AG10803 (cell line): Measurements from ENCODE around the gene OTOF.
A peak's percentile ranks its signal among the peaks of the same experiment; 100 is the strongest.

ENCODE experiments used
- DNase-seq: peaks from one replicate; pipeline ENCODE4 v3.0.0; 2010; ENCODE audit warnings: low read depth
- H3K4me3 ChIP-seq: 2 replicates; pipeline ENCODE4 v1.5.1; 2011; ENCODE audit warnings: mild to moderate bottlenecking, low read length, control low read depth
- TF ChIP-seq, protein P1 (sequence below): conservative IDR thresholded peaks from 2 replicates; pipeline ENCODE4 v1.5.1; 2011; ENCODE audit warnings: mild to moderate bottlenecking, low read length, control low read depth, inconsistent platforms

Gene OTOF

DNA sequence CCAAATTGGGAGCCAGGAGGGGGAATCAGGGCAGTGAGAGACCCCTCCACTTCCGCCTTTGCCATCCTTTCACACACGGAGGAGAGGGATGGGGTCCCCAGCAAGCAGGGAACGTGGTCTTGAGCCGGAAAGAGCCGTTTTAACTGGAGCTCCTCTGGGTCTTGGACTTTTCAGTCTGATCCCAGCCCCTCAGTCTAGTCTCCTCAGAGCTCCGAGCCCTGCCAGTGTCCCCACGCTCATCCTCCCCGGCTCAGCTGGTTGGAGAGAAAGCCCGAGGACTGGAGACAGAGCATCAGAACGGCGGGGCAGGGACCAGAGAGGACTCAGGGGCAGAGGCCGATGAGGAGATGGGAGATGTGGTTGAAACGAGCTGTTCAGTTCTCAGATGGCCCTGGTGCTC is 26.1 kb upstream of the OTOF start:
- DNase-seq = no peak
- H3K4me3 ChIP-seq = no peak overlapping the region
- TF ChIP-seq, protein P1, sequence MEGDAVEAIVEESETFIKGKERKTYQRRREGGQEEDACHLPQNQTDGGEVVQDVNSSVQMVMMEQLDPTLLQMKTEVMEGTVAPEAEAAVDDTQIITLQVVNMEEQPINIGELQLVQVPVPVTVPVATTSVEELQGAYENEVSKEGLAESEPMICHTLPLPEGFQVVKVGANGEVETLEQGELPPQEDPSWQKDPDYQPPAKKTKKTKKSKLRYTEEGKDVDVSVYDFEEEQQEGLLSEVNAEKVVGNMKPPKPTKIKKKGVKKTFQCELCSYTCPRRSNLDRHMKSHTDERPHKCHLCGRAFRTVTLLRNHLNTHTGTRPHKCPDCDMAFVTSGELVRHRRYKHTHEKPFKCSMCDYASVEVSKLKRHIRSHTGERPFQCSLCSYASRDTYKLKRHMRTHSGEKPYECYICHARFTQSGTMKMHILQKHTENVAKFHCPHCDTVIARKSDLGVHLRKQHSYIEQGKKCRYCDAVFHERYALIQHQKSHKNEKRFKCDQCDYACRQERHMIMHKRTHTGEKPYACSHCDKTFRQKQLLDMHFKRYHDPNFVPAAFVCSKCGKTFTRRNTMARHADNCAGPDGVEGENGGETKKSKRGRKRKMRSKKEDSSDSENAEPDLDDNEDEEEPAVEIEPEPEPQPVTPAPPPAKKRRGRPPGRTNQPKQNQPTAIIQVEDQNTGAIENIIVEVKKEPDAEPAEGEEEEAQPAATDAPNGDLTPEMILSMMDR = no peak

DNA sequence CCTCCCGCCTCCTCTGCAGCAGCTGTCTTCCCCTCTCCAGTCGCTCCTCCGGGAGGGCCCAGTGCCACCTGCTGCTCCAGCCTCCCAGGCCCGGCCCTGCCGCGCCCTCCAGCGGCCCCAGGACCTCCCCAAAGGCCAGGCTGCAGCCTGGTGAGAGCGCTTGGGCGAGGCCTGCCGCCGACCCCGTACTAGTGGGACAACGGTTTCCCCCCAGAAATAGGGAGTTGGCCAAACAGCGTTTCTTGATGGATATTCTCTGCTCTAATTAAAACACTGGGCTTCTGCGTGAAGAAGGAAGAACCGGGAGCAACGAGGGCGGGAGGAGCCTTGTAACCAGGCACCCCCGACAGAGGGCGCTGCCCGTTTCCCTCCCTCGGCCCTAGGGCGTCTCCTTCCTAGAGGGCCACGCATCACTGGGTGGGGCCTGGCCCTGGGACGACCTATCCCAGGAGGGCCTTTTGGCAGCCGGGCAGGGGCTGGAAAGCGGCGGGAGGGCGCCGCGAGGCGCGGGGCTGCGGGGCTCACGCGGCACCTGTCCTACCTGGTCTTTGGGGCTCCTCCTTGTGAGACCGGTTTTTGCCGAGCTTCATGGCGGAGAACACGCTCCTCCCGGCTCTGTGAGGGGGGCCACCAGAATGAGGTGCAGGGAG is 25.4 kb upstream of the OTOF start:
- peak overlapping the region; percentile 15; the same call in 1 of the 2 replicates for H3K4me3 ChIP-seq
- TF ChIP-seq, protein P1 = peak; percentile 64
- DNase-seq = peak; percentile 14

DNA sequence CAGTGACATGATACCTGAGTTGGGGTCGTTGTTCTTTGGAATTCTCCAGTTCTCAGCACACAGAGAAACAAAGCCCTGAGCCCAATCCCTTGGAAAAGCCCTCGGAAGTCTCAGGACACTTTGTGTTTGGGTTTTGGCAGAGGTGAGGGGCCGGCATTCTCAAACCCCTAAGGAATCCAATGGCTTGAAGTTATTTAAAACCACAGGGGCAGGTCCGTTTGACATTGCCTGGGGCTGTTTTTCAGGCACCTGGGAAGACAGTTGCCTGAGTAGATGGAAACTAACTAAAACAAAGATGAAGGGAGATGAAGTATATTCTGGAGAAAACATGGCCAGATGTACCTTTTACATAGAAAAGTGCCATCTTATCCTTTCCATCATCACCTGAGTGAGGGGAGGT is 22.5 kb upstream of the OTOF start:
- DNase-seq = no peak
- no peak overlapping the region for H3K4me3 ChIP-seq
- TF ChIP-seq, protein P1 = no peak

DNA sequence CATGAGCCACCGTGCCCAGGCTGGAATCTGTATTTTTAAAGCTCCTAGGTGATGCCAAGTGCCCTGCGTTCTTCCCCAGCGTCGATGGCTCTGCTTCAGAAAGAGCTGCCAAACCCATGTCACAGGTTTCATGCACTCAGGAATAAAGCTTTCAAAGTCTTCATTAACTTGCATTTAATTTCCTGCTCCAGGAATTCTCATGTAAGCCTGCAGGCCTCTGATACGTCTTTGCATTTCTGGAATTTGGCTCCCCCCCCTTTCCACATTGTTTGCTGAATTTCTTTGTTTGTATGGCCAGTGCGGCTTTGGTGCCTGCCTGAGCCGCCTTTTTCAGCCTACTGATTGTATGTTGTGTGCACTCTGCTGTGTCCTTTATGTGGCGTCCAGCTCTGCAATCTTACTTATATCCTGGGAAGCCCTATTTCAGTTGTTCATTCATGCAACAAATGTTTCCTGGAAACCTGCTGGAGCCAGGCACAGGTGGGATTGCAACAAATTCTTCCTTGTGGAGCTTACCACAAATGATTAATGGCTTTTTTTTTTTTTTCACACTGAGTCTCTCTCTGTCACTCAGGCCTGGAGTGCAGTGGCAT is 17.9 kb upstream of the OTOF start:
- no peak for DNase-seq
- TF ChIP-seq, protein P1 = no peak
- H3K4me3 ChIP-seq = no peak overlapping the region

DNA sequence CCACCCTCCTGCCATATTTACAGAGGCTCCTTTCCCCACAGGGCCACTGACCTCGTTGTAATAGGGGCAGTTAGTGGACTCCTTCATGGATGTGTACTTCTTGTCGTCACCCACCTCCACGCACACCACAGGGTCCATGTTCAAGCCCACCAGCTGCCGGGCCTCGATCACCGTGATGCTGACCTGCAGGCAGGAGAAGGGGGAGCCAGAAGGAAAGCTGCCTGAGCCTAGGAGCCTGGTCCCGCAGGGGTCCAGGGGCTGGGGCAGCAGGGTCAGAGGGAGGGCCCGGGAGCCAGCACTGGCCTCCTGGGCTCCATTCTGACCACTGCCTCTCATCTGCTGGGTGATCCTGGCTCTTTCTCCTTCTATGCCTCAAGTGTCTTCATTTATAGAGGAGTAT is 17.0 kb upstream of the OTOF start:
- TF ChIP-seq, protein P1 = no peak
- no peak for DNase-seq
- H3K4me3 ChIP-seq = no peak overlapping the region

DNA sequence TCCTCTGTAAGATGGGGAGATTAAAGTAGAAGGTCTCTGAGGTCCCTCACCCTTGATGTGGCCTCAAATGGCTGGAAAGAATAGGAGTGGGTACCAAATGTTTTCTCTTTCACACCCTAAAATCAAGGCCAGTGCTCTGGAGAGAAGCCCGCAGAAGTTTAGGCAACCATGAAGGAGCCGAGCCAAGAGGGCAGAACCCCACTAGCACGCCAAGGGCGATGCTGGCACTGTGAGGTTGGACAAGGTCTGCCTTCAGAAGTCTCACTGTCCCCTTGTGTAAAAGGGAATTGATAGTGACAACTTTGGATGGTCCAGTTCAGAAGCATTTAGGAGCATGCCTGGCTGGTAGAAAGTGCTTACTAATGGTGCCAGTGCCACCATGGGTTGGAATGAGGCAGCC is 16.3 kb upstream of the OTOF start:
- TF ChIP-seq, protein P1 = no peak
- no peak overlapping the region for H3K4me3 ChIP-seq
- DNase-seq = no peak

DNA sequence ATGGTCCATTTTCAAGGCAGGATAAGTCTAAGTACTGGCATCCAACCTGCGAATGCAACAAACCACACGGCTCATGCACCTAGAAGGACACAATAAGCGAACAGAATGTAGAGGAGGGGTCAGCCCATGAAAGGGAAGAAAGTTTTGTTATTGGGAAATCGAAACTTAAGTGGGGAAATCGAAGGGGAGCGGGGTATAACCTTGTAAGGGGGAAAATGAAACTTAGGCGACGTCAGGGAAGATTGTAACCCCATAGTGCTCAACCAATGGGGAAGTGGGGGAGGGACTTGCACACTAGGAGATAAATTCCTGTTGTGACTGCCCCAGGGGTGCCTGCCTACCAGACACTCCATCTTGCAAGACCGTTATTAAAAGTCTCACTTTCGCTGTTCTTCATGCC is 15.6 kb upstream of the OTOF start:
- no peak for DNase-seq
- TF ChIP-seq, protein P1 = no peak

More for the DNA sequence above, 15.6 kb upstream of the OTOF start:
- no peak overlapping the region for H3K4me3 ChIP-seq
